GM04503 (cell line): Measurements from ENCODE around the gene PTCHD1.

ENCODE experiments used
- DNase-seq: peaks from one replicate; pipeline ENCODE4 v3.0.0-alpha.2; 2012; ENCODE audit warnings: low read depth

PTCHD1 gene

GRCh38 chrX:23398570-23398969, 63.9 kb downstream of the PTCHD1 start:
- no peak for DNase-seq

- DNase-seq, result no peak
Measured at GRCh38 chrX:23403849-23404248, 69.2 kb downstream of the PTCHD1 start.

GRCh38 chrX:23422912-23423311, 88.3 kb downstream of the PTCHD1 start:
- DNase-seq, result no peak

GRCh38 chrX:23434356-23434884, 99.8 kb downstream of the PTCHD1 start:
- no peak for DNase-seq

GRCh38 chrX:23435108-23435507, 100.5 kb downstream of the PTCHD1 start:
- no peak for DNase-seq

GRCh38 chrX:23435575-23435974, 100.9 kb downstream of the PTCHD1 start:
- DNase-seq, result no peak

GRCh38 chrX:23436875-23437274, 102.2 kb downstream of the PTCHD1 start:
- DNase-seq, result no peak

DNA sequence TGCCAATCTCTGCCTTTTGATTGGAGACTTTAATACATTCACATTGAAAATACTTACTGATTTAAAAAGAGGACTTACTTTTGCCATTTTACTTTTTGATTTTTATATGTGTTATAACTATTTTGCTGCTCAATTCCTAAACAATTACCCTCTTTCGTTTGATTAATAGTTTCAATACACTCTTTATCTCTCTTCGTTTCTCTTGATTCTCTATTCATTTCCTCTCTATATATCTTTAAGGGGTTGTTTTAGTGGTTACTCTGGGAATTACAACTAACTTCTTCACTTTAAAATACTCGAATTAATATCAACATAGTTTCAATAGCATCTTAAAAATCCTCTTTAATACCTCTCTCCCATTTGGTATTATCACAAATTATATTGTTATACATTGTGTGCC, 116.6 kb downstream of the PTCHD1 start:
- no peak for DNase-seq
